ENCODE results near the gene CHRNA10.

CHRNA10 gene

DNA sequence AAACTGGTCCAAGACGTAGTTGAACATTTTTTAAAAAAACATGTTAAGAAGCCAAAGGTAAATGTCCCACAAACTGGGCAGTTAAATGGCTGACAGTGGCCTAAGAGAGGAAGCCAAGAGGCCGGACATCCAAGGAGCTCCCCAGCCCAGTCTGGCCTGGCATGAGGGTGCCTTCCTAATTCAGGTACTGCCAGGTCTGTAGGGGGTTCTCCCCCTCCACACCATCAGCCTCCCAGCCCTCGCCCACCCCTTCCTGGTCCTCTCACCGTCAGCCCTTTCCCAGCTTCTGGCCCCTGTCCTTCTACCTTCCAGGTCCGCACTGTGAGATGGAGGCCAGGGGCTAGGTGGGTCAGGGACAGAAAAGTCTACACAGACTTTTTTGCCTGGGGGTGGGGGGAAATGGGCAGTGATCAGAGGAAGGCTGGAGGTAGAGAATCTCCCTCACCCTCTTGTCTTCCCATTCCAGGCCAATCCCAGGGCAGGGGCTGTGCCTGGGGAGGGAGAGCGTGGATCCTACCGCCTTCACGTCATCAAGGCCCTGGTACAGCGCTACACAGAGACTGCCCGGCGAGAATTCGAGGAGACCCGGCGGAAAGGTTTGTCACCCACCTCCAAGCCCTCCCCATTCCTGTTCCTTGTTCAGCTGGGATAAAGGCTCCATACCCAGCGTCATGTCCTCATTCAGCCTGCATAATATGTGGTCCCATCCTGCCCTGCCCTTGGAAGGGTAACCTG, 35.4 kb downstream of the CHRNA10 start:
- no peak overlapping the region for H3K4me3 ChIP-seq (ENCODE audit: low read length)
- no peak for DNase-seq (ENCODE audit: low read depth)
- TF ChIP-seq, protein P1, sequence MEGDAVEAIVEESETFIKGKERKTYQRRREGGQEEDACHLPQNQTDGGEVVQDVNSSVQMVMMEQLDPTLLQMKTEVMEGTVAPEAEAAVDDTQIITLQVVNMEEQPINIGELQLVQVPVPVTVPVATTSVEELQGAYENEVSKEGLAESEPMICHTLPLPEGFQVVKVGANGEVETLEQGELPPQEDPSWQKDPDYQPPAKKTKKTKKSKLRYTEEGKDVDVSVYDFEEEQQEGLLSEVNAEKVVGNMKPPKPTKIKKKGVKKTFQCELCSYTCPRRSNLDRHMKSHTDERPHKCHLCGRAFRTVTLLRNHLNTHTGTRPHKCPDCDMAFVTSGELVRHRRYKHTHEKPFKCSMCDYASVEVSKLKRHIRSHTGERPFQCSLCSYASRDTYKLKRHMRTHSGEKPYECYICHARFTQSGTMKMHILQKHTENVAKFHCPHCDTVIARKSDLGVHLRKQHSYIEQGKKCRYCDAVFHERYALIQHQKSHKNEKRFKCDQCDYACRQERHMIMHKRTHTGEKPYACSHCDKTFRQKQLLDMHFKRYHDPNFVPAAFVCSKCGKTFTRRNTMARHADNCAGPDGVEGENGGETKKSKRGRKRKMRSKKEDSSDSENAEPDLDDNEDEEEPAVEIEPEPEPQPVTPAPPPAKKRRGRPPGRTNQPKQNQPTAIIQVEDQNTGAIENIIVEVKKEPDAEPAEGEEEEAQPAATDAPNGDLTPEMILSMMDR (IDR thresholded peaks at IDR 0.05; ENCODE audit: insufficient read depth, low read depth, low read length, missing control alignments), result no peak

DNA sequence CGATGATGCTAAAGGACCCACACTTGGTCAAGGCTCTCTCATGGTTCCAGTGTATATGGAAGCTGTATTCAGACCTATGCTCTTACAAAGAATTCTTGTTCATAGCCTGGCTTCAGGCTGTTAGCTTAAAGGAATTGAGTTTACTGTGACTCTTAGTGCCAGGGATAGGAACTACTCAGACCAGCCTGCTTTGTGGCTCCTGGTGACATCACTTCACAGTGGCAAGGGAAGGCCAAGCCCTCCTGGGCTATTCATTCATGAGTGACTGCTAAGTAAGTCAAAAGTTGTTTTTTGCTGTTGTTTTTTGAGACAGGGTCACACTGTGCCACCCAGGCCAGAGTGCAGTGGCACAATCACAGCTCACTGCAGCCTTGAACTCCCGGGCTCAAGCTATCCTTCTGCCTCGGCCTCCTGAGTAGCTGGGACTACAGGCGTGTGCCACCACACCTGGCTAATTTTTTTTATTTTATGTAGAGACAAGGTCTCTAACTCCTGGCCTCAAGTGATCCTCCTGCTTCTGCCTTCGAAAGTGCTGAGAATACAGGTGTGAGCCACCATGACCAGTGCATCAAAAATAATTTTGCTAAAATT, 39.0 kb downstream of the CHRNA10 start:
- TF ChIP-seq, protein P1 (IDR thresholded peaks at IDR 0.05; ENCODE audit: insufficient read depth, low read depth, low read length, missing control alignments), result no peak
- no peak for DNase-seq (ENCODE audit: low read depth)
- H3K4me3 ChIP-seq (ENCODE audit: low read length), result no peak overlapping the region

DNA sequence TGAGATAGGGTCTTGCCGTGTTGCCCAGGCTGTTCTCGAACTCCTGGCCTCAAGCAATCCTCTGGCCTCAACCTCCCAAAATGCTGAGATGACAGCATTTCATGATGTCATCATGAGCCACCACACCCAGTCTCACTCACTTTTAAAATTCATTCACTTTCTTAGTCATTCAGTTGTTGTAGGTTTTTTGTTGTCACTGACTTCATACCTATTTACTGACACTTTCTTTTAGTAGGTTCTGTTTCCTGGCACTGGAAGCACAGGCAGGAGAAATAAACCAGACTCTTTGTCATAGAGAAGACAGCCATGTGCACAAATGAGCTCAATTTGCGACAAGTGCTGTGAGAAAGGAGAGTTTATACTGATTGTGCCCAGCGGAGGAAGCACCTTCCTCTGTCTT, 39.9 kb downstream of the CHRNA10 start:
- DNase-seq (ENCODE audit: low read depth), result peak; percentile 38
- TF ChIP-seq, protein P1 (IDR thresholded peaks at IDR 0.05; ENCODE audit: insufficient read depth, low read depth, low read length, missing control alignments), result no peak
- no peak overlapping the region for H3K4me3 ChIP-seq (ENCODE audit: low read length)

DNA sequence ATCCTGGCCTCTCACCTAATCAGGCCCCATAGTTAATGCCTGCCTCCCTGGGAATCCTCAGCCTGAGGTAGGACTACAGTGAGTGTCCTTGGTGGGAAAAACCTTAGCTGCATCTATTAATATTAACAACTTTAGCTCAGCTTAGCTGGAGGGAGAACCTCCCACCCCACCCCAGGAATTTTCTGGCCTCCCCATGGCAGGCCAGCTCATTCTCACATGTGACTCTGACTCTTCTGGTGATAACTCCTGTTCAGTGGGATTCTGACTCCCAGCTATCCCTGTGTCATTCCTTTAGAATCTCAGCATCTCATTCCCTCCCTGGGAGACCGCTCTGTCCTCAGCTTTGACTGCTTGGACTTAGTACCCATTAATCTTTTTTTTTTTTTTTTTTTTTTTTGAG, 43.9 kb downstream of the CHRNA10 start:
- TF ChIP-seq, protein P1 (IDR thresholded peaks at IDR 0.05; ENCODE audit: insufficient read depth, low read depth, low read length, missing control alignments), result no peak
- no peak overlapping the region for H3K4me3 ChIP-seq (ENCODE audit: low read length)
- DNase-seq (ENCODE audit: low read depth), result peak; percentile 35

DNA sequence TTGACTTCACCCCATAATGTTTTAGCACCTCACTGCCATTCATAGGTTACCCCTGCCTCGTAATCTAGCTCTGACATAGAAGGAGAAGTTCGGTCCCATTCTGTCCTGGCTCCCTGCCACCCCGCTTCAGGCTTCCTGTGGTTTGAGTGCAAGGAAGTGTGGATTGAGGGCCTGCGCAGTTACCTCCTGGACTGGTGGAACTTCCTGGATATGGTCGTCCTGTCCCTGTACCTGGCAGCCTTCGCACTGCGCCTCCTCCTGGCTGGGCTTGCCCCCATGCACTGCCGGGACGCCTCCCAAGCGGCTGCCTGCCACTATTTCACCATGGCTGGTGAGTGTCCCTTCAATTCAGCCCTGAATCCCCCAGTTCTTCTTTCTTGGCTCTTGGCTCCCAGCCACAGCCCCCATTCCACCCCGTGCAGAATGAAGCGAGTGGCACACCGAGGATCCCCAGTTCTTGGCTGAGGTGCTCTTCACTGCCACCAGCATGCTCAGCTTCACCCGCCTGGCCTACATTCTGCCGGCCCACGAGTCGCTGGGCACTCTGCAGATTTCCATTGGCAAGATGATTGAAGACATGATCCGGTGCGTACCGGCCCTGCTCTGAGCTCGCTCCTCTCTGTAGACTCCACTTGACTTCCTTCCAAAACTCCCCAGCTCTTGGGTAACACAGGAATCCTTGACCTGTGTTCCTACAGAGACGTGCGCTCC, 44.8 kb downstream of the CHRNA10 start:
- DNase-seq (ENCODE audit: low read depth), result no peak
- H3K4me3 ChIP-seq (ENCODE audit: low read length), result no peak overlapping the region
- TF ChIP-seq, protein P1 (IDR thresholded peaks at IDR 0.05; ENCODE audit: insufficient read depth, low read depth, low read length, missing control alignments), result no peak

DNA sequence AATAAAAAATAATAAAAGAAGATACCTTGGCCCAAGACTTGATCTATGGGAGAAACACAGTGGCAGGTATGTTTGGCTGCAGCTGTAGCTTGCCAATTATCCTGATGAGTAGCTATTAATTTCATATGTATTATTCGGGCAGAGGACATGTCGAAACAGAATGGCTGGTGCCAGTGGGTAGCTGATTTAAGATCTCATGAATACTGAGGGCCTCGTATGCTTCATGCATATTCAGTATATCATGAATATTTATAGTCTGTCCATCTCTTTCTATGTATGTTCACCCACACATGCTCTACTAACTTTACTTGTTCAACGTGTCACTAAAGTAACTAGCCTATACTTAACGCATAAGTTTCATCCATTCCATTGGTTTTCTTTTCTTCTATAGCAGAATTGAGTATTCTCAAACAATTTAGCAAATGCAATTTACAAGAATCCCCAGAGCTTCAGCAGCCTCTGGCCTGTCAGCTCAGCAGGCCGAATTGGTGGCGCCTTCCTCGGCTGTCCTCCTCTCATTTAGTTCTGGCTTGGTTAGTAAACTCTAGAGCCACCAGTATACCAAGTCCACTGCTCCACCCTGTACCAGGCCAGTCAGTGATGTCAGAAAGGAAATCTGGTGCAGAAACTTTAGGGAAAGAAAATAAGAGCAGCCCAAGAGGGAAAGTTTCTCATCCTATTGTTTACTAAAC, 47.3 kb downstream of the CHRNA10 start:
- DNase-seq (ENCODE audit: low read depth), result no peak
- no peak overlapping the region for H3K4me3 ChIP-seq (ENCODE audit: low read length)
- TF ChIP-seq, protein P1 (IDR thresholded peaks at IDR 0.05; ENCODE audit: insufficient read depth, low read depth, low read length, missing control alignments), result no peak
